Activated CD8-positive, alpha-beta memory T cell treated with anti-CD3 and anti-CD28 coated beads, Interleukin-2, amount 50 U/mL, for 4 hours (primary cell): ENCODE data around the gene TNPO3.
"Not testable (repeated sequence)": the region's sequence is repeated elsewhere in the genome, so short reads cannot be mapped to it uniquely, and the experiment has no call there.

ENCODE experiments used
- DNase-seq: peaks from one replicate; pipeline ENCODE4 v3.0.0-alpha.2; 2020

The TNPO3 gene

DNA sequence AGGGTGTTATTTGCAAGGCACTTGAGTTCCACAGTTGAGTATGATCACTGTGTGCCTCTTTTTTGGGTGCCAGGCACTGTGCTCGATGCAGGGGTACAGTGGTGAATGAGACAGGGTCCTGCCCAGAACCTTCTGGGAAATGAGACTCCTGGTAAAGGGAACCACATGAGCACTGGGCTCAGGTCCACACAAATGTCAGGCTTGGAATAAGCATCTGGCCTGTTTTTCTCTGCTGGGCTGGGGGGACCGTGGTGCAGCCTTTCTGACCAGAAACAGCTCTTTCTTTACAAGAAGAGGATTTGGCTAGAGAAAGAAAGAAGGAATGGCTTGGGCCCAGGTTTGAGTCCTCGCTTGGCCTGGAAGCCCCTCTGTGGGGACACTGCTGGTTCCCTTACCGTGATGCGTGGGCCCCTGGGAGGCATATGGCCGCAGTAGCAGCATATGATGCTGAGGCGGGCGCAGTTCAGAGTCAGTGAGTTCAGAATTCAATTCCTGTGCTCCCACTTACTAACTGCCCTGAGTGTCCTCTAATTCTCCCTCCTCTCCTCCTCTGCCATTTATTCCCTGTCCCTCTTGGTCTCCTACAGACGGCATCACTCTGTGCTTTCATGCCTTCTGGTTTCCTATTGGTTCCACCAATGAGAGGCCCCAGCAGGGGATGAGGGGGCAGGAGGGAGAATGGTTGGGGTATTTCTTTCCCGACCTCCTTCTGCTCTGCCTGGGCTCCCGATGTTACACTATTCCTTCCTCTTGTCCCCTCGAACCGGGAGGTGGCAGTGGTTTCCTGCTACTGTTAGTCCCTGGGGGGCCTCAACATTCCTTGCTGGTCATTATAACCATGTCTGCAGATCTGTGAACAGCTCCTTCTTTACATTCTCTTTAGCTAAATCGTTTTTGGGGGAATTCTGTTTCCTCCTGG is 134.8 kb downstream of the TNPO3 start:
- no peak for DNase-seq

DNA sequence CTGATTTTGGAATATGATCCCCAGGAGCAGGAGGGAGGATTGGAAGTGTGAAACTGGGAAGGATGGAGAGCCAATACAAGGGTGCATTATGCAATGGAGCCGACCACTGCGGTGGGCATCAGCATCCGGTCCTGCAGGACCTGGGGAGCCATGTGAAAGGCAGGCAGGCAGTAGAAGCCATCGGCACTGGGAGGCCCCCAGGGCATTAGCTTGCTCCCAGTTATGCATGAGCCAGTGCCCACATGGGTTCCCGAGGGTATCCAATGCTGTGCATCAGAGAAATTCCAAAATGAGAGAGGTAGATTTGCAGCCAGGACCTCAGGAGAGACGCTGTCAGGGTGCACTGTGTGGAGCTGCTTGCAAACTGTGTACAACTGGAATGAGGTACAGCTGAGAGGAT is 135.7 kb downstream of the TNPO3 start:
- DNase-seq = no peak

DNA sequence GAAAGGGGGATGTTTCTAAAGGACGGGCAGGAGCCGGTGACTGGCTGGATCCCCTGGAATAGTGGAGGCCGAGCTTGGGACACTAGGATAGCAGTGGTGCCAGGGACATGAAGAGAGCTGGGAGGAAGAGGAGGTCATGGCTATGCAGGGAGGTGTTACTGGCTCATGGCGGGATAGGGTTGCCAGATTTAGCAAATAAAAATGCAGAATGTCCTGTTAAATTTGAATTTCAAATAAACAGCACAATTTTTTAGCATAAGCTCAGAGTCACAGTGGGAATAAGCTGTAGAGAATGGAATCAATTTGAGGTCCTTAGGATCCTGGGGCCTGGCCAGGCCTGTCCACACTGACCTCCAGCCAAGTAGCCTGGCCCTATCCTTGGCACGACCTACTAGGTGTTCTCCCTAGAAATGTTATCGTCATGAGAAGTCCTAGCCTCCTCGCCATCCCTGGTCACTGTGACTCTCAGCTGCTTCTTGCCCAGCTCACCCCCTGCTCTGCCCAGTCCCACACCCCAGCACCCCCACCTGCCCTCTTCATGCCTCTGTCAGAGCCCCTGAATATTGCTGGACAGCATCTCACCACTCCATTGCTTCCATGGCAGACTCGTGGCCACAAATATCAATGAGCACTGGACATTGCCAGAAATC is 136.8 kb downstream of the TNPO3 start:
- DNase-seq = no peak

DNA sequence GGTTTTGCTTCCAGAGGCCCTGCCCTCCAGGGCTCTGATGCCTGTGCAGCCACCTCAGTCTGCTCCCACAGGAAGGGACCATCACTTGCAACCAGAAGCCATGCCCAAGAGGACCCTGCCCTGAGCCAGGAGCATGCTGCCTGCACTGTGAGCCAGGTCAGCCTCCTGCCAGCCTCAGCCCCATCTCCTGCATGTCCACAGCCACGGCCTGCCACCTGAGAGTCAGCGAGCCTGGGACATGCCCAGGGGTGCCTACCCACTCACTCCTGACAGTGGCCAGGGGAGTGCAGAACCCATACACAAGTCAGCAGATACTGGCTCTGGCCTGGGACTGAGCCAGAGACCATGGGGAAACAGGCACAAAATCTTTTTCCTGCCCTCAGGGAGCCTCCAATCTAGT is 137.8 kb downstream of the TNPO3 start:
- no peak for DNase-seq

DNA sequence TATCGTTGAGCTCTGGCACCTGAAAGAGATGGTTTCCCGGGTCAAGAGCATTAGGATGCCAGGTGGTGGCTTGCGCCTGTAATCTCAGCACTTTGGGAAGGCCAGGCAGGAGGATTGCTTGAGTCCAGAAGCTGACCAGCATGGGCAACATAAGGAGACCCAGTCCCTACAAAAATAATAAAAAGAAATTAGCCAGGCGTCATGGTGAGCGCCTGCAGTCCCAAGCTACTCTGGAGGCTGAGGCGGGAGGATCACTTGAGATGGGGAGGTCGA is 138.3 kb downstream of the TNPO3 start:
- DNase-seq = no peak

DNA sequence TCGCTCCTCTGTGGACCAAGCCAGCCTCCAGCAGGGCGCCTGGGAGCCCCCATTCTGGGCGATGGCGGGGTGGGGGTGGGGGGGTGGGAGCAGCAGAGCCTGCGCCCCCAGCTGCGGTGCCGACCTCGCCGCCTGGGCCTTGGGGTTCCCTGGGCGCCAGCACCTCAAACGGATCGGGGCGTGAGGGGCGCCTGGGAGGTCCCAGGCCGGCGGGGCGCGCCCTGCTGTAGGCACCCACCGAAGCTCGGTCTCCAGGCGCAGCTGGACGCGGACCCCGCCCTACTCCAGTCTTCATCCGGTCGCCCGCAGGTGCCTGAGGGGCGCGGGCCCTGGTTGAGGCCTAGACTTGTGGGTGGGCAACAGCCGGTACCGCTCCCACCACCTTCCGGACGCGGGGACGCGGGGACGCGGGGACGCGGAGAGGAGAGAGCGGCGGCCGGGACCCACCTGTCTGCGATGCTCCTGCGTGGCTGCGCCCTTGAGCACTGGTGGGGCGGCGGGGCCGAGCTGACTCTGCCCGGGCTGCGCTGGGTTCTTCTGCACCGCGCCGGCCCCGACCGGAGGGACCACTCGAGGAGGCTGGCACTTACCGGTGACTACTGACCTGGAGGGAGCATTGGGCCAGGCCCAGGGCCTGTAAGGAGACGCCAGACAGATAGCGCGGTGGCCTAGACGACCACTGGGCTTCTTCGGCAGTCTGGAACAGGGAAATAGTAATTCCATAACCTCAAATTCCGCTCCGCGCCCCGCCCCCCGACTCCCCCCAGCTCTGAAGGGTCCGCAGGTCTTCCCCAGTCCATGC is 138.9 kb downstream of the TNPO3 start:
- DNase-seq = no peak

DNA sequence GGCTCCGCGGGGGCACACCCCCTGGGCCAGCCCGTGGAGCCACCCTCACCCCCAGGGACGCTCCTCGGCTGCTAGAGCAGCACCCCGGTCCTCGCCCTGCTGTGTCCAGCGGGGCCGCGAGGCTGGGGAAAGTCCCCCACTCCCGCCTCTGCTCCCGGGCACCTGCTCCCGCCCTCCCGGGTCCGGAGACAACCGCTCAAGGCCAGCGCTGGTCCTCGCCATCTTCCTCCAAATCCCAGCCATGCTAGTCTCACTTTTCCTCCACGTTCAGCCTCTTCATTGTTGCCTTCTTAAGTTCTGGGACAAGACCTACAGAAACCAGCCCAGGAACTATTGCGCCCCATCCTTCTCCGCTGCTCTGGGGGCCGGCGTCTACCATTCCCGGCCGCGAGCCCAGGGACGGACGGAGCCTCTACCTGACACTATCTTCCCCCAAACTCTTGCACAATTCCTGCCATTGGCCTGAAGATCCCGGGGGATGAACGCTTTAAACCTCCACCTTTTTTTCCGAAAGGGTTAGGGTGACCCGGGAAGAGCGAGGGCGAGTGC is 139.6 kb downstream of the TNPO3 start:
- DNase-seq = no peak

DNA sequence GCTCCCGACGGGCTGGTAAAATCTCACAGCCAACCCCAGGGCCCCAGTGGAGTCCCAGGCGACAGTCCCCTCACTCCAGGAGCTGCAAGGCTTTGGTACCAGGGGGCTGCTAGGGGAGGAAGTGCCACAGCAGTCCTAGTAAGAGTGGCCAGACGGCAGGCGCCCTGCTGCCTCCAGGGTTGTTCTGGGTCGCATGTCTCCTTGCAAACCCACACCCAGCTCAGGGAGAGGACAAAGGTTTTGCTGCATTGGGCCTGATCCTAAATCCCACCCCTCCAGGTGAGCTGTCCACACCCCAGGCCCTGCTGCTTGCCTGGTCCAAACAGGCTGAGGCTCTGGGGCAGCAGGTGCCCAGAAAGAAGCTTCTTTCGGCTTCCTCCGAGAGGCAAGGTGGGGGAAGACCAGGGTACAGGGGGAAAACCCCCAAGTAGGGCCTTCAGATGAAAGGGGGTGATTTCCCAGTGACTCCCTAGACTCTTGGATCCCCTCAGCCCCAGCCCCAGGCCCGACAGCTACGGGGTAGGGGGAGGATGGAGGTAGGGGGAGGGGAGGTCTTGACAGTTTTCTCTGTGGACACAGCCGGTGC is 140.3 kb downstream of the TNPO3 start:
- DNase-seq = no peak

DNA sequence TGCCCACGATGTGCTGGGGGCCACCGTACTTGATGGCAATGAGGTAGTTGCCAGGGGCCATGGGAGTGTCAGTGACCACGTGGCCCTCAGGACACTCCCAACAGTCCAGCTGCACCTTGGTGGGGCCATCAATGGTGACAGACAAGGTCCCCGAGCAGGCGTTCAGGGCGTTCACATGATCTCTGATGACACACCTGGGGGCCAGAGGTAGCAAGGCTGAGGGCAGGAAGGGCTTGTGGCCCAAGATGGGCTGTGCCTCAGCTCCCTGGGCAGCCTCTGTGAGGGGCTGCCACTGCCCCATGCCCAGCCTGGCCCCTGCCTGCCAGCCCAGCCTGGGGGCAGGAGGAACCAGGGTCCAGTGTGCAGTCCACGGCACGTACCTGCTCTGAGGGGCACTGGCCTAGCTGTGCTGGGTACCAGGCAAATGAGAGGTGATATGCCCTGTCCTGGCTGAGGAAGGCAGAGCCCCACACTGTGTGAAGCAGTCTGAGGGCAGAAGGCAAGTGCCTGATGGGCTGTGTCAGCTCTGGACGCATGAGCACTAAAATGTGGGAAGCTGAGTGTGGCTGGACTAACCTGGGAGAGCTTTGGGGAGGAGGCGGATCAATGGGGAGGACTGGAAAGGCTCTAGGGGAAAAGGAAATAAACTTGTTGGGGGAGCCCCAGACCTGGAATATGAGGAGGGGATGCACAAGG is 140.9 kb downstream of the TNPO3 start:
- DNase-seq = no peak

DNA sequence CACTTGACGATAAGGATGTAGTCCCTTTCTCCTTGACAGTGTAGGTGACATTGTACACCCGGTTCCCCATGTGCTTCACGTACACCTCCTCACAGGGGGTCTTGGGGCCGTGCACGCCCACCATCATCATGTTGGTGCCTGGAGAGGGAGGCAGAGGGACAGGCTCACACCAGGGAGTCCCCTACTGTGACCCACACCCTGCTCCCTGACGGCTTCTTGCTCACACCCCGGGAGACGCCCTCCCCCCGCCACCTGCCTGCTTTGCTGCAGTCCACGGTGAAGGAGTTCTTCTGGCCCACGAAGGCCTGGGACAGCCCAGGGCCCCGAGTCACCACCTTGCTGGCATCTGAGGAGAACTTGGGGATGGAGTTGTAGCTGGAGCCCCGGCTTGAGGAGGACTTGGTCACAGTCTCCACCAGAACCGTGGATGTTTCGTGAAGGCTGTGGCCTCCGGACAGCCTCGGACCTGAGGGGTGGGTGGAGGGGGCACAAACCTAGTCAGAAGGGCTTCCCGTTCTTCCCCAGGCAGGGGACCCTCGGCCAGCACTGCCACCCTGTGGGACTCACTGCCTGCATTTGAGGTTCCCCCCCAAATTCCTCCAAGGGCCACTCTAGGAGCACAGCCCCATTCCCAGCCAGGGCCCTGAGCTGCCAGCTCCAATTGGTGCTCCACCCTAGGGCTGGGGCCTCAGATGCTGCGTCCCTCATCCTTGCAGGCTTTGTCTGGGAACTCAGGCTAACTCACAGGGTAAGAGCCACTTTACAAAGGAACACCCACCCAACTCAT is 142.0 kb downstream of the TNPO3 start:
- not testable (repeated sequence) for DNase-seq

DNA sequence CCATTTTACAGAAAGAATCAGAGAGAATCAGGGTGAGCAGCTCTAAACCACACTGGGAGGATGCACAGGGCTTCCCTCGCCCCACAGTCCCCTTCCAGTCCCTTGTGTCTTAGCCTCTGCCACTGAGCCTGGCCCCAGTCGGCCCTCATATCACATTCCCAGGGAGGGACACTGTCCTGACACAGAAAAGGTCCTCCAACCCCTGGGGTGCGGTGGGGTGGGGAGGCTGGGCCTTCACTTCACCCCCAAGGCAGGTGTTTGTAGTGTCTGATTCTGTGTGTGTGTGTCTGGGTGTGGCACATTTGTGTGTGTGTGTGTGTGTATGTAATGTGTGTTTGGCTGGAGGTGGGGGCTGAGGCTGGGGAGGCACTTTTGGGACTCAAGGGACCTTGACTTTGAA is 142.6 kb downstream of the TNPO3 start:
- no peak for DNase-seq

DNA sequence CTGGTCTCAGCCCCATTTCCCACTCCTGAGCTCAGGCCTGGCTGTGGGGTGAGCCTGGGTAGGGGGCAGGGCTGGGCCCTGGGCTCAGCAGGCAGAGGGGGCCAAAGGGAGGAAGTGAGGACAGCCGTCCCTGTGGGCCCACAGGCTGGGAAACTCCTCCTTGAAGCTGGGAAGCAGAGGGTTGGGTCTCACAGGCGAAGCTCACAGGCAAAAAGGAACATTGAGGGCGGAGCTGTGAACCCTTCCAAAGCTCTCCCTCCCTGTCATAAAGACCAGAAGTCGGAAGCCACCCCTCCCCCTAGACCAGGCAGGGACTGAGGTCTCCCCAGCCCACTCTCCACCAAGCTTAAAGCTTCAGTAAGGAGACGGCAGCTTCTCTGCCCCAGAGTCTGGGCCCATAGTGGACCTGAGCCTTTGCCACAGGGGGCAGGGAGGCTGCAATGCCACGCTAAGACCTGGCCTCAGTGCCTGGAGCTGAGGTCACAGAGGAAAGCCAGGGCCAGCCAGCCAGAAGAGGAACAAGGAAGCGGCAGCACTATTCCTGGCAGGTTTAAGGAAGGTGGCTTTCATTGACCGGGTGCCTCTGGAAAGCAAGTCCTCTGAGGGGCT is 143.4 kb downstream of the TNPO3 start:
- no peak for DNase-seq

DNA sequence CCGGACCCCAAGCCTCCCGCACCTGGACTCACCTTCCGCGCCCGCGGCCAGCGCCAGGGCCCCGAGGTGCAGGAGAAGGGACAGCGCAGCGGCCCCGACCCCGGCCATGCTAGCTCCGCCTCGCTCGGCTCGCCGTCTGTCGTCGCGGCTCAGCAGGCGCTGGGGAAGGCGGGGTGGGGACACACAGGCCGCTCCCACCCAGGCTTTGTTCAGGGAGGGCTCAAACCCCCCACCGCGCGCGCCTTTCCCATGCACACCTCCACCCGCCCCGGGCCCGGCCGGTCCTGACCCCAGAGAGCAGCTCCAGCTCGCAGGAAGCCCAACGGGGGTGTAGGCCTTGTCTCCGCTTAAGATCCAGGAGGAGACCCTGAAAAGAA is 144.4 kb downstream of the TNPO3 start, which contains the start of gene KCP:
KCP (minus strand) TSS at position 141 of the 377 bp plus-strand sequence; CDS start at position 108, 33 bp downstream.
- no peak for DNase-seq

DNA sequence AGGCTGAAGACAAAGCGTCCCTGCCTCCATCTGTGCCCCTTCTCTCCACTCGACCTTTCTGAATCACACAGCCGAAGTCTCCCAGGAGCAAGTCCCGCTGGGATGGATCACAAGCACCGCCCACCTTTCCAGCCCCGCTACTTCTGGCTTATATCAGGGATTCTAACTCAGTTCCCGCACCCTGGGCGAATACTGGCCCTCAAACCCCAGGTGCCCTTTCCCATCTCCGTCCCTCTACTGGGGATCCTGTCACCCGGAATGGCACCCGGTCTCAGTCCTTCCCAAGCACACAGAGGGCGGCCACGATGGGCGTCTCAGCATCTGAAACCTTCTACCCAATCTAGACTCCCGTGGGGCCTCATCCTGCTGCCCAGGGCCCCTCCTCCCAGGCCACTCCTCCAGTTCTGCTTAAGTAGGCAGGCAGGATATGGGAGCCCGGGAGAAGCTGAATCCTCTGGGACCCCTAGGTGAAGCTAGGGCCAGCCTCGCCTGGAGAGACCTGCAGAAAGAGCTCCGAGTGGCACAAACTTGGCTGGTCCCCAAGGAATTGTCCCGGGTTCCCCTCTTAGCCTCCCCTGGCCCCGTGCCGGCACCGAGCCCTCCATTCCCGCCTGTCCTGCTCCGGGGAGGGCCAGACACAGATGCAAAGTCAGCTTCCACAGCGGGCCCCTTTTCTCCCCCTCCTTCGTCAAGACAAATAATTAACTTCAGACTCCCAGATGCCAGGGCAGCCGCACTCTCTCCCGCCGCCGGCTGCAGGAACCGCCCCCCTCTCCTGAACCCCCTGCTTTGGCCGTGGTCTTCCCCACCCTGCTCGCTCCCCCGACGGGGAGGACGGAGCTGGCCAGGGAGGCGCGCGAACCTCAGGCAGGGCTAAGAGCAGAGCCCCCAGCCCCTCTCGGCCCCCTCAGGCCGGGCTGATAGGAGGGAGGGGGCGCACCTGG is 145.0 kb downstream of the TNPO3 start:
- DNase-seq = no peak

DNA sequence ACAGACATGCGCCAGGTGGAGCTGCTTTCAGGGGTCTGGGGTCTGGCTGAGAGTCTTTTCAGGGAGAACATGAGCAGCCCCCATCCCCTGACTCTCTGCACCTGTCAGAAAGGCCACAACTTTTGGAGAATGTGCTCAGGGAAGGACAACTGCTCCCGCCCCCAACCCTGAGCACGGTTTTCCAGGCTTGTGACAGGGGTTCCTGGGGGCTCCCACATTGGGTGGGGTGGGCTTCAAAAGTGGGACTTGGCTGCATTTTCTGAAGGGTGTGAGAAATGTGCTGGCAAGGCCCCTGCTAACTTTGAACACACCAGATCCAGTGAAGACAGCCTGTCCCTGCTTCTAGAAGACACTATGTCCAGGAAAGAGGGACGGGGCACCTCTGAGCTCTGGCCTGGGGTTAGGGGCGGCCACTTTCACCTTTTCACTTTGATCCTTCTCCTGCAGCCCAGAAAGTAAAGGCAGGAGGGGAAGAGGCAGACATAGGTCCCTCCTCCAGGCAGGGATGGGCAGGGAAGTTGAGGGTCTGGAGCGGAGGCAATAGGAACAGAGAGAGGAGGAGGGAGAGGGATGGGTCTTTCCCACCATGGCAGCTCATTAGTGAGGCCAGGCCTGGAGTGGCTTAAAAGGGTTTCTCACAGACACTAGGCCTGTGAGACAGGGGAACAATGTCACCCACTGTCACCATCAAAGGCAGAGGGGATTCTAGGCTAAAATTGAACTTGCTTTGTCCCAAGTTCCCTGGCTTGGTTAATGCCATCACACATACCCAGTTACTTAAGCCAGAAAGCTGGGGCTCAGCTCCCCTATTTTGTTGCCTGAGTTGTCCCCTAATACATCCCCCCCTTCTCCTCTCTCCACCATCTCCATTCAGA is 145.9 kb downstream of the TNPO3 start:
- no peak for DNase-seq

DNA sequence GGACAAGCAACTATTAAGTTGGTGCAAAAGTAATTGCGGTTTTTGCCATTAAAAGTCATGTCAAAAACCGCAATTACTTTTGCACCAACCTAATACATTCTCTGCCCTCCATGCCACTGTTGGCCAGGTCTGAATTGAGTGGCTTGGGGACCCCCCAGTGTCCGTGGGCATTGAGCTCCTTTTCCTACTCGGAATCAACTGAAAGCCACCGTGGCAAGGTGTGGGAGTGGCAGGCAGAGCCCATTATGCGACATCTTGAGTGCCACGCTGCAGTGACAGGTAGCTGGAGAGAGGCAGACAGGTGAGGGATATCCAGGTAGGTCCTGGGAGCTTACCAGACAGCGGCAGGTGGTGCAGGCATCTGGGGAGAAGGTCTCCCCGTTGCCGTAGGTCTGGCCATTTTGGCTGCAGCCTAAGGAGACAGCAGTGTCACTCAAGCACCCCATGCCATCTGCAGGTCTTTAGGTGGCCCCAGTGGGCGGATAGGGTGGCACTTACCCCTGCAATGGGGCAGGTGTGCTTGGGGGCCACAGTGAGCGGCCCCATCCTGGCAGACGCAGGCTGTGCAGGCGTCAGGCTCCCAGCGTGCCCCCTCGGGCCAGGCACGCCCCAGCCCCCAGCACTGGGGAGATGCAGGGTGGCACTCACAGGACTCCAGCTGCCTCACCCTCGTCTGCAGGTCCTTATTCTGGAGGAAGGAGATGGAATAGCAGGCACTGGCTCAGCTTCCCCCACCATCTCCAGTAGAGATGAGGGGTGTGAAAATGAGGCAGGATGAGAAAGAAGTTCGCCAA is 147.9 kb downstream of the TNPO3 start:
- no peak for DNase-seq

DNA sequence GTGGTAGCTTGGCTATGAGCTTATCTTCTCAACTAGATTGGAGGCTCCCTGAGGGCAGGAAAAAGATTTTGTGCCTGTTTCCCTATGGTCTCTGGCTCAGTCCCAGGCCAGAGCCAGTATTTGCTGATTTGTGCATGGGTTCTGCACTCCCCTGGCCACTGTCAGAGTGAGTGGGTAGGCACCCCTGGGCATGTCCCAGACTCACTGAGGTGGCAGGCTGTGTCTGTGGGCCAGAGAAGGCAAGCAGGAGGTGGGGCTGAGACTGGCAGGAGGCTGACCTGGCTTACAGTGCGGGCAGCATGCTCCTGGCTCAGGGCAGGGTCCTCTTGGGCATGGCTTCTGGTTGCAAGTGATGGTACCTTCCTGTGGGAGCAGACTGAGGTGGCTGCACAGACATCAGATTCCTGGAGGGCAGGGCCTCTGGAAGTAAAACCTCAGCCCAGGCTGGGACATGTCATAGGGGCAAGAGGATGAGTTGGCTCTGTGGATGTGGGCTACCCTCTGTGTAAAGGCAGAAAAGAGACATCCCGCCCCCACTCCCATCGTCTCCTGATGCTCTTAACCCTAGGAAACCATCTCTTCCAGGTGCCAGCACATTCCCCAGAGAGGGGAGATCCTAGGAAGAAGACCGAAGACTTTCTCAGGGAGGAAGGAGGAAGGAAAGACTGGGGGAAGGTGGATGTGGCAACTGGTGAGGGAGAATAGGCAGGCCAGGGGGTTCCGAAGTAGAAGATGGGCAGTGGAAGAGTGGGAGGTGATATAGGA is 148.7 kb downstream of the TNPO3 start:
- no peak for DNase-seq
